Brain pericyte (primary cell): Measurements from ENCODE around the gene BRIX1.
"Not testable (repeated sequence)": the region's sequence is repeated elsewhere in the genome, so short reads cannot be mapped to it uniquely, and the experiment has no call there.

Experiments
- DNase-seq: peaks from one replicate; pipeline ENCODE4 v3.0.0-alpha.2; 2012; ENCODE audit warnings: low read depth, low spot score

The BRIX1 gene

DNA sequence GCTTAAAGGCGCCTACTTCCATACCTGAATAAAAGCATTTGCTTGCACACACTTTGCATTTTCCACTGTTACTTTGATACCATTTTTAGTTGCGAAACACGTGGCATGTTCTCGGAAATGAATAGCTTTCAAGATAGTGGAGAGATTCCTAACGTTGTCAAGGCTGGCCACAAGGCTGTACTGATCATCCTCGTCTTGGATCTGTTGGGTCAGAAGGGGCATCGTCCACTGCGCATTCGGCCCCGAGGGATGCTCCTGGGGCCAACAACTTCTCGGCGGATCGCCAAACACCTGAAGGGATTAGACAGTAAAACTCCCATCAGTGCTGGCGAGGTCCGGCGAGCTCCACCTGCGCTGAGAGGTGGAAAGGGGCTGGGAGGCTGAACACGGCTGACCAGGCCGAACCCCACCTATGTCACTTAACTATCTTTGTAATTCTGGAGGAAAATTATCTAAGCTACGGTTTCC lies 806 bp upstream of the BRIX1 start:
- DNase-seq: no peak

DNA sequence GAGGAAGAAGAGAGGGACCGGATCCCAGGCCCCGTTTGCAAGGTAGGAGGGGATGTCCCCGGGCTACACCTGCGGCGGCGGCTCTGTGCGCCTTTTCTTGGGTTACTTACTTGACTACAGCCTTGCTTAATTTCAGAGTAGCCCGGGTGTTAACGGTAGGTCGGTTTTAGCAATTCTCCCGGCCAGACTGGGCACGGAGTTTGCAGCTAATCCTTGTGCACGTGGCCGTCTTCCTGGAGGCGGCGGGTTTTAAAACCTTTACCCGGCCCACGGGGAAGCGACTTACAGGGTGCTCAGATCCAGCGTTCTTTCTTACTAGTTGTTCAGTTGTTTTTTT lies 313 bp downstream of the BRIX1 start:
- no peak for DNase-seq

DNA sequence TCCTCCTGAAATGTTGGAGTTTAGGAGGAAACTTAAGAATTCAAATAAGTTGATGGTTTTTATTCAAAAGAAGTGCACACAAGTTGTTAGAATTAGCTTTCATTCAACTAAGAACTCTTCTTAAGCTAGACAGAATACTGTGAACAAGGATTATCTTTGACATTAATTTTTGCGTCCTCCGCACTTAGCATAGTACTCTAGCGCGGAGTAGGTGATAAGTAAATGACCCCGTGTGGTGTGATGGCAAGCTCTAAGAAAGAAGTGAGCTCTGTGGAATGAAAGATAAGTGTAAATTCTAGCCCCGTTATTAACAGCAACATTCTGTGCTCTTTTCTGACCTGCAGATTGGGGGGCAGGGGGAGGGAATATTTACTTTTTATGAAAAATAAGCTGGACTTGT lies 1.0 kb downstream of the BRIX1 start:
- no peak for DNase-seq

DNA sequence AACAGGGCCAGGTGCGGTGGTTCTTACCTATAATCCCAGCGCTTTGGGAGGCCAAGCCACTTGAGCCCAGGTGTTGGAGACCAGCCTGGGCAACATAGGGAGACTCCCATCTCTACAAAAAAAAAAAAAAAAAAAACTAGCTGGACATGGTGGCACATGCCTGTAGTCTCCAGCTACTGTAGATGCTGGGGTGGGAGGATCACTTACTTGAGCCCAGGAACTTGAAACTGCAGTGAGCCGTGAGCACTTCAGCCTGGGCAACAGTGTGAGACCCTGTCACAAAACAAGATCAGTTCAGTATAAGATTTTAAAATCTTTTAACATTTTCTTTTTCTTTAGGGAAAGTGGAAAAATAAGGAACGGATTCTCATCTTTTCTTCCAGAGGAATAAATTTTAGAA lies 2.5 kb downstream of the BRIX1 start:
- no peak for DNase-seq

DNA sequence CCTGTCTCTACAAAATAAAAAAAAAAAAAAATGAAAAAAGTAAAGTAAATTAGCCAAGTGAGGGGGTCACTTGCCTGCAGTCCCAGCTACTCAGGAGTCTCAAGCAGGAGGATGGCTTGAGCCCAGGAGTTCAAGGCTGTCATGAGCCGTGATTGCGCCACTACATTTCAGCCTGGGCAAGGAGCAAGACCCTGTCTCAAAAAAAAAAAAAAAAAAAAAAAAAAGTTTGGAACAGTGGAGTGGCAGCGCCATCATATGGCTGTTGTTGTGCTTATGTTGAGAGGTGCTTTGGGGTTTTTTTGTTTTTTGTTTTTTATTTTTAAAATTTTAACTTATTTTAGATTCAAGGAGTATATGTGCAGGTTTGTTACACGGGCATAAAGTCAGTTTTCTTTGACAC lies 3.6 kb downstream of the BRIX1 start:
- DNase-seq: no peak

DNA sequence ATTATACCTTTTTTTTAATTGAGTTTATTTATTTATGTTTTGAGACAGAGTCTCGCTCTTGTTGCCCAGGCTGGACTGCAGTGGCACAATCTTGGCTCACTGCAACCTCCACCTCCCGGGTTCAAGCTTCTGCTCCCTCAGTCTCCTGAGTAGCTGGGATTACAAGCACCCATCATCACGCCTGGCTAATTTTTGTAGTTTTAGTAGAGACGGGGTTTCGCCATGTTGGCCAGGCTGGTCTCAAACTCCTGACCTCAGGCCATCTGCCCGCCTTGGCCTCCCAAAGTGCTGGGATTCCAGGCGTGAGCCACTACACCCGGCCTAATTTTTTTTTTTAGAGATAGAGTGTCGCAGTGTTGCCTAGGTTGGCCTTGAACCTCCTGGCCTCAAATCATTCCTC lies 7.7 kb downstream of the BRIX1 start:
- DNase-seq: not testable (repeated sequence)

DNA sequence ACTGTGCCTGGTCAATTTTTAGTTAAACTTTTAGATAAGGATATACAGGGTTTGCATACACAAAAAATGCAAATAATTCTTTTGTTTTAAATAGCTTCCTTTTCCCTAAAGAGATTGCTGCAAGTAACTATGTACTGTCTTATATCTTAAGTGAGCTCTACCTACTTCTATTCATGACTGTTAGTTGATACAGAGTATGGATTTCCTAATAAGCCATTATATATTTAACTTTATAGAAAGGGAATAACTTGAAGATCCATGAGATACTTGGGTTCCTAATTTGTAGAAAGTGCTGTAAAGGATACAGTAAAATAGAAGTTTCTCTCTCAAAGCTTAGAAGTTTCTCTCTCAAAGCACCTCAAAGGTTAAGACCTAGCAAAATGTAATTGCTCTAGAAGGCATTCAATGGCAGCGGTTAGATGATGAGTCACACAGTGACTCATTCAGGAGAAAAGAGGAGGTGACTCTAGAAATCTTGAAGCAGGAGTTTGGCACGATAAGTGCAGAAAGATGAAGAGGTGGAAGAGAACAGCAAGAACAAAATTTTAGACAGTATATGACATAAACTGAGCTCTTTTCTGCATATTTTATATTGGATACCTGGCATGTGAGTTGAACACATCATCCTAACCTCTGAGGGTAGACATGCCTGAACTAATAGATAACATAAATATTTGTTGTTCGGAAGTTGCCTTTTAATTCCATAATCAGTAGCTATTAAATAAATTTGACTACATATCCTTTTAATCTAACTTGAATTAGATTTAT lies 8.4 kb downstream of the BRIX1 start:
- DNase-seq: peak; percentile 32

DNA sequence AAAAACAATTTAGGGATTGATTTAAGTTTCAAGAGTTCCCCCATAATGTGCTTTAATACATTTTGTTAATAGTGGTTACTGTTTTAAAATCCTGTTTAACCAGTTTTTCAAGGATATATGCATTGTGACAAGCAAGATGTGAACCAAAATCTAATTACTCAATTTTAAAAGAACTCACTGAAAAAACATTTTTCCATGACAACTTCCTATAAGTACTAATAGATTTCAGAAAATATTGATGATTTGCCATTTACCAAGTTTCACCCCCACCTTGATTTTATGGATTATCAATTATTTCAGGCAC lies 8.9 kb downstream of the BRIX1 start:
- DNase-seq: no peak

DNA sequence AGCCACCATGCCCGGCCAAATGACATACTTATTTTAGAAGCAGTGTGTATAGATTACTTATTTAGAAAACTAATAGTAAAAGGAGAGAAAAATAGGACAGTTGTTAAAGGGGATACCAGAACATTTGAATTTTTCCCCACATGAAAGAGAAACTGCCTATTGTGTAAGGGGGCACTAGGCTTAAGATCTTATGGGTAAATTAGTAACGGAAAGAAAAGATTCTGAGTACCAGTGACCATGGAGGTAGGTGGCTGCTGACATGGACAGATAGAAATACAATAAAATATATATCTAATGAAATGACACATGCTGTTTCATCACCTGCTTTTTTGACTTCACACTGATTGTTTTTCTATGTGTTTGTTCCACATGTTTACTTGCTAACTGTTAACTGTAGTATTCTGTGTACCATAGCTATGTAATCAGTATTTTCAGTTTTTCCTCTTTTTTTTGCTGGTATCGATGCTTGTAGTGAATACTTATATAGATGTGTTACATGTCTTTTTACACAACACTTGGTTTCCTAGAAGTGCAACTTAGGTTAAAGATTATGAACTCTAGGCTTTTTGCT lies 10.9 kb downstream of the BRIX1 start:
- DNase-seq: no peak

DNA sequence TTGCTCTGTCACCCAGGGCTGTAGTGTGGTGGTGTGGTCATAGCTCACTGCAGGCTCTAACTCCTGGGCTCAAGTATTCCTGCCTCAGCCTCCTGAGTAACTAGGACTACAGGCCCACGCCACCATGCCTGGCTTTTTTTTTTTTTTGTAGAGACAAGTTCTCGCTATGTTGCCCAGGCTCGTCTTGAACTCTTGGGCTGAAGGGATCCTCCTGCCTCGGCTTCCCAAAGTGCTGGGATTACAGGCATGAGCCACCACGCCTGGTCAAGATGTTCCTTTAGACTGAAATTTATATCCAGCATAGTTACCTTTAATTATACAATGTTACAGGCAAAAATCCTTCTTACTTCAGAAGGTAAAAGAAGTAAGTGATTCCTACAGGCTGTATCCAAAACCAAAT lies 12.3 kb downstream of the BRIX1 start:
- no peak for DNase-seq

DNA sequence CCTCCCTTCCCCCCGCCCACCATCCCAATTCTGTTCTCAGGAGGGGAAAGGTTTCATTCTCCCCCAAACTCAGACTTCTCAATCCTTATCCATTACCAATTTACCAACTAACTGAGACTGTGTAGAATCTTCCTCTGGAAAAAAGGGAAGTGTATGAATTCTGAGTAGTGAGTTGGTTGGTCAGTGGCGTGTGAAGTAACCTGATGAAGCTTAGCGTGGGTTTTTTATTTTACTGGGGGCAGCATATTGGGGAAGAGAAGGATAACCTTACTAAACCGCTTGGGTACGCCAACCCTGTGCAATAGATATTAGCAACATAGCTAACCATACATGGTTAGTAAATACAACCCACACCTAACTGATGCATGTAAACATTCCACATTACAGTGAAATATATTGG lies 12.8 kb downstream of the BRIX1 start:
- DNase-seq: no peak

DNA sequence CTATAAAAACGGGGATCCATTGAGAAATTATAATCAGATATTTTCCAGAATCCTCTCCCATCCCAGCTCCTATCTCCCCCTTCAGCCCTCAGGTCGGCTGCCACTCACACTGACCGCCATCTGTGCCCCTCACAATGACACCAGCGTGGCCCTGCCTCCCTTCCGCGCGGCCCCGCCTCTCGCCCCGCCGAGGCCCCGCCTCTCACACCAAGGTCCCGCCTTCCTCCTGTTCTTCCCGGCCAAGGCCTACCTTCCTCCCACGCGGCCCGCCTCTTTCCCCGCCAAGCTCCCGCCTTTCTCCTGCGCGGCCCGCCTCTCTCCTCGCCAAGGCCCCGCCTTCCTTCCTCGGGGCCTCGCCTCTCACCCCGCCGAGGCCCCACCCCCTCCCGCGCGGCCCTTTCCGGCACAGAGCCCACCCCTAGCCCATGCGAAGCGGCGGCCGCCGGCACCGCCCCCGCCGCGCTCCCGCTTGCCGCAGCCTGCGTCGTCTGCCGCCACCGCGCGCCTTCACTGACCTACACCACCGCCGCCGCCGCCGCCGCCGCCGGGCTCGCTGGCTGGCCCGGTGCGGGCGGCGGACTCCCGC lies 13.7 kb downstream of the BRIX1 start, which contains the start of gene DNAJC21:
Gene DNAJC21, plus strand, starts transcription at position 426 of the 586 bp plus-strand sequence. CDS start 261 bp downstream, outside the sequence.
- DNase-seq: peak; percentile 88

DNA sequence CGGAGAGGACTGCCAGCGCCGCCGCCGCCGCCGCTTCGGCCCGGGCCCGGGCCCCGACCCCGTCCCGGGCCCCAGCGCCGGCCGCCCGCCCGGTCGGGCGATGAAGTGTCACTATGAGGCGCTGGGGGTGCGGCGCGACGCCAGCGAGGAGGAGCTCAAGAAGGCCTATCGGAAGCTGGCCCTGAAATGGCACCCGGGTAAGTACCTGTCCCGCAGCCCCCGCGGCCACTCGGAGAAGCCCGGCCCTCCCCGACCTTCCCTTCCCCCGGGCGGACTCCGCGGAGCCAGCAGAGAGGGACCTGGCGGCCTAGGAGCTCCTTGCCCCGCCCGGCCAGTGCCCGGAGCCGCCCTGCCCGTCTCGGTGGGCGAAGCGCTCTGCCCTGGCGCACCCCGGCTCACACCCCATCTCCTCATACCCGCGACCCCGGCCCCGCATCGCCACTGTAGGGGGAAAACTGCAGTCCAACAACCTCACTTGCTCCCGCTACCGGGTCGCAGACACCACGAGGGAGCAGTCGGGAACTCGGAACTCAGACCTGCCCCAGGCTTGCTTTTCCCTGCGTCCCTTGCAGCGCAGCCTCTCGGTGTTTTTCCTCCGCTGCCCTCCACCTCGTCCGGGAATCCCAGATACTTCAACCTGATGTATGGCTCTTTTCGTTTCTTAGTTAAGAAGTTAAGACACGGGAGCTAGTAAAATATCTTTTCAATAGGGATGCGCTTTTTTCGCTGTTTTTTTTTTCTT lies 14.4 kb downstream of the BRIX1 start:
- DNase-seq: no peak

DNA sequence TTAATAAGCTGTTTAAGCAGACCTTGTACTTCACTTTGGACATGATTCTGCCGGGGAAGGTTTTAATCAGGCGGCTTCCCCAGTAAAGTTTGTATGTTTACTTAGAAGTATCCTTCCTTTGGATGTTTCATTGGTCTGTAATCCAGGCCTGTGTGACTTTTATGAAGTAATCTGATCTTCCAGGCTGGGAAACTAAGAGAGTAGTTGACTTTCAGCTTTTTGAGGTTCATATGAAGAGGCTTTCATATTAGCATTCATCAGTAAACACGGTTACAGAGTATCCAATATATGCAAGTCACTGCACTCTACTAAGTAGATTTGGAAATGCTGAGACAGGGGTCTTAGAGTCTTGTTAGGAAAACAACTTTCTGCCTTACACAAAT lies 14.9 kb downstream of the BRIX1 start:
- DNase-seq: peak; percentile 12

DNA sequence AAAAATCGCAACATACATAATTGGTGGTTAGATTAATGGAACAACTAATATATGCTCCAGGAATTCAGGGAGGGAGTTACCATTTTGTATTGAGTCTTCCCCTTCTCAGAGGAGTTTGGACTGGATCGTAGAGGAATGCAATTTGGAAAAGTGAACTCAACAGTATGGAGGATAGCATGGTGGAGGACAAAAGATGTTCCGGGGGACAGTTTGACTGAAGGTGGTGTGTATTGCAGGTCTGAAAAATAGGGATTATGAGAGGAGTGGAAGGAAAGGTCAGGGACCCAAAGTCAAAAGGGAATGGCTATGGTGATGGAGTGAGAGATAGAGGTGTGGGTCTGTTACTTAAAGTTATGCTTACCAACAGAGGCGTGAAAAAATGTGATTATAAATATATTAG lies 15.4 kb downstream of the BRIX1 start:
- DNase-seq: no peak

DNA sequence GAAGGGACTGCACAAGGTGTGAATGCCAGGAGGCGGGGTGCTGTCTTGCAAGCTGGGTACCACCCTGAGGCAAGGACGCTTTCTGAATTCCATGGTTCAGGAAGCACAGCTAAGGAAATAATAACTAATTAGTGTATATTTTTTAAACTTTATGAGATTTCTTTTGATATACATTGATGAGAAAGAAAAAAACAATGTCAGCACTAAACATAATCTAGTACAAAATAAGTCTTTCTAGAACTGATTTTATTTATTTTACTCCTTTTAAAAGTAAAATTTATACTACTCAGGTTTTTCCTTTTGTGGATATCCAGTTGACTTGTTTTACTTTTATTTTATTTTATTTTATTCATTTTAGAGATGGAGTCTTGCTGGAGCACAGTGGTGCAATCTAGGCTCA lies 17.4 kb downstream of the BRIX1 start:
- no peak for DNase-seq

DNA sequence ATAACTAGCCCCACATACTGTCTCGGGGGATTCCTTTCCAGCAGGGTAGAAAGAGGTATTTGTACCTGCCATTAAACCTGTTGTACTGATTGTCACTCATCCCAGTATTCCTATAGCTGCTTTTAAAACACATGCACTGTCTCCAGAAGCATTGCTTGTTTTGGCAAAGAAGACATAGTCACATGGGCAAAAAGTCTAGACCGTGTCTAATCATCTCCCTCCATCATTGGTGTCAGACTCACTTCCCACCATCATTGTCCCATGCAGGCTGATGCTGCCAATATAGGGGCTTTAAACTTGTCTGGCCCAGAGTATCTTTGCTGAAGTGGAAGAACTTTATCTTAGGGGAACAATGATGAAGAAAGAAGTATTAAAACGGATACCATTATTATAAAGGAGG lies 26.4 kb downstream of the BRIX1 start:
- no peak for DNase-seq

DNA sequence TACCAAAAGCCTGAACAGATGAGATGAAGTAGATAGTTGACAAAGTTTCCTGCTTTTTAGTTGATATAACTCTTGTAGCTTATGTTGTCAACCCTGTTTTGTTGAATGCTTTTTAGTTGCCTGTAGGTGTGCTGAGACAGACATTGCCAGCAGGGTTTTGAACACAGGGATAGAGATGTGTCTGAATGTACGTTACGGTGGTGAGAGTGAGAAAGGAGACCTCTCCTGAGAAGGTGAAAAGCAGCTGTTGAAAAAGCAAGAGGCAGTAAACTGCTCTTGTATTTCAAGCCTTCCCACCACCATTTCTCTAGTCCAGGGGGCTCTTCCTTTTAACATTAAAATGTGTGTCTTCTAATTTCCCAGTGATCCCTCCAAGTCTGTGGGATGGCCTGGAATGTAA lies 28.5 kb downstream of the BRIX1 start:
- no peak for DNase-seq

DNA sequence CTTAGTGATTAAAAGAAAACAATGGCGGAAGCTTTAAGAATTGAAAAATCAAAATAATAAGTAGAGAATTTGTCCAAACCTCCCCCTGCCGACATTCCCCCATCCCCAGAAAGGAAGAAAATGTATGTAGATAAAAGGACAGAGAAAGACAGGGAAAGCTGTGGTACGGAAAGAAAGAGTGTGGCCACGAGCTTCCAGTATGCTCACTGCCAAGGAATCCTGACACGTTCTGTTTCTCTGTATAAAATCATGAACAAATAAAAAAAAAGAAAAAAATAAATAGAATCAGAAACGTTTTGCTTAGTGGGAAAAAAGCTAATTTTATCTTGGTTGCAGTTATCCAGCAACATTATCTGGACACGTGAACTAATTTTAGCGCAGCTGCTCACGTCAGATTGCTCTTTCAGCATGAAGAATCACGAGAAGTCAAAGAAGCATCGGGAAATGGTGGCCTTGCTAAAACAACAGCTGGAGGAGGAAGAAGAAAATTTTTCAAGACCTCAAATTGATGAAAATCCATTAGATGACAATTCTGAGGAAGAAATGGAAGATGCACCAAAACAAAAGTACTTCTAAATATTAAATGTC lies 29.0 kb downstream of the BRIX1 start:
- no peak for DNase-seq

DNA sequence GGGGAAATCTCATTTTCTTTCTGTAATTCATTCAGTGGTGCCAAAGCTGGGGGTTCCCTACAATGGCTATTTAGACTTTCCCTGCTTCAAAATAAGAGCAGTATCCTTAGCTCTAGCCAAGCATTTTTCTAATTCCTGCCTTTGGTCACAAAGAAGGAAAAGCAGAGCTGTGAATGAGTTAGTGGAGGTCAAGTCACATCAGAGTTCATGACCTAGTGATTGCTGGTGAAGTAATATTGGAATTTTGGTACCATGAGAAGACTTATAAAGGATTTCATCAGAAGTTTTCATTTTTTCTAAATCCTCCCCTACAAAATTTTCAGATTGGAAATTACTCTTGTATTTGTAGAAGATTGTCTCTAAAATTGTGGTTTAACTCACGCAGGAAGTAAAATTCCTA lies 41.8 kb downstream of the BRIX1 start:
- DNase-seq: no peak

DNA sequence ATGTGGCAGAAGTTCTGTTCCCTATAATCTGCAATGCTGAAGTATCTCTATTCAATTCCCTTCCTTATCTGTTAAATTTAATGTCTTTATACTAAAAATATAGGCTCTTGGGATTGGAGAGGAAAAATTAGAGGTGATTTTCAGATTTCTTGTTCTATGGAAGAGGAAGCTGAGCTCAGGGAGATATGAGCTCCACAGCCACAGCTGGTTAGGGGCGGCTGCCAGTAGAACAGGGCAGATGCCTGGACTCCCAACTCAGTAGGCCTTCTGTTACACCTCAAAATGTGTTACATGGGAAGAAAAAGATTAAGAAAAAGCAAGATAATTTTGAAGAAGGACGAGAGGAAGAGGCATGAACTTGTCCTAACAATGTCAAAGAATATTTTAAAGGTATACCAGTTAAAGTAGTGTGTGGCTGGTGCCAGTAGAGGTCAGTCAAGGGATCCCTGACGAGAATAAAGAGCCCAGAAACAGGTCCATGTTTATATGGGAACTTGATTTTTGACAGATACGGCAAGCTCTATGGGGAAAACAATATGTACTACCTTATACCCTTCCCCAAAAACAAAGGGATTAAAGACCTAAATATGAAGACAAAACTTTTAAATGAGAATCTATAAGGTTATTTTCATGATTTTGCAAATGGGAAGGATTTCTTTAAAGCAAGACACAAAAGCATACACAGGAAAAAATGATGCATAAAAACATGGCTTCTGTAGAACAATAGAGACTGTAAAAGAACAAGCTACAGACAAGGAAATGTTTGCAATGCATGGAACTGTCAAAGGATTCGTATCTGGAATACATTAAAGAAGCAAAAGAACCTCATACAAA lies 42.6 kb downstream of the BRIX1 start:
- DNase-seq: no peak
